WTC11 (cell line): ENCODE results near the gene HMX2. TPM values are rescaled to one million over a fixed set of nuclear protein-coding genes. Genes with fewer than 3 reads are reported as not detected.

ENCODE experiments used
- ATAC-seq: fragments of 200-7000 bp; cut with Tn5 transposase; 2 replicates; pipeline ENCODE4 v1.10.0; 2021; ENCODE audit warnings: mild to moderate bottlenecking, moderate library complexity
- CTCF ChIA-PET: fragments of 300-600 bp; sonication (Branson Sonifier 250); formaldehyde crosslinking; loops from one replicate; lab custom pipeline; 2021; ENCODE audit warnings: antibody characterized with exemption; lab: Charles Lee
- POLR2A ChIA-PET: fragments of 350-600 bp; sonication (Branson Sonifier 250); formaldehyde crosslinking; loops from one replicate; lab custom pipeline; 2021; ENCODE audit warnings: antibody characterized with exemption; lab: Charles Lee
- DNase-seq: peaks from one replicate; pipeline ENCODE4 v3.0.0; 2021; ENCODE audit warnings: low spot score
- H3K27ac Mint-ChIP-seq: 2 replicates; pipeline ENCODE4 v1.8.0; 2021; ENCODE audit warnings: mixed read lengths
- H3K27me3 Mint-ChIP-seq: 2 replicates; pipeline ENCODE4 v1.8.0; 2021; ENCODE audit warnings: low read depth, mild to moderate bottlenecking, moderate library complexity, mixed read lengths
- H3K36me3 Mint-ChIP-seq: 2 replicates; pipeline ENCODE4 v1.8.0; 2021; ENCODE audit warnings: mixed read lengths
- H3K4me1 Mint-ChIP-seq: 2 replicates; pipeline ENCODE4 v1.8.0; 2022; ENCODE audit warnings: mixed read lengths
- H3K4me3 Mint-ChIP-seq: 2 replicates; pipeline ENCODE4 v1.8.0; 2021; ENCODE audit warnings: mild to moderate bottlenecking, moderate library complexity, mixed read lengths
- H3K9me3 Mint-ChIP-seq: 2 replicates; pipeline ENCODE4 v1.8.0; 2021; ENCODE audit warnings: mixed read lengths
- ESRRA ChIP-seq: sonication (generic); formaldehyde crosslinking; IDR thresholded peaks from 2 replicates; pipeline ENCODE4 v1.8.1; 2022; ENCODE audit warnings: mild to moderate bottlenecking, missing genetic modification reagents, borderline replicate concordance
- FOXP1 ChIP-seq: sonication (generic); formaldehyde crosslinking; IDR thresholded peaks from 2 replicates; pipeline ENCODE4 v1.8.0; 2022; ENCODE audit warnings: missing genetic modification reagents, mild to moderate bottlenecking, moderate library complexity, borderline replicate concordance
- HMGA2 ChIP-seq: fragments of 250-450 bp; sonication (Bioruptor Pico); IDR thresholded peaks from 2 replicates; pipeline ENCODE4 v1.4.0; 2021; ENCODE audit warnings: mild to moderate bottlenecking, moderate library complexity
- MYBL2 ChIP-seq: sonication (generic); formaldehyde crosslinking; IDR thresholded peaks from 2 replicates; pipeline ENCODE4 v1.8.1; 2023; ENCODE audit warnings: mild to moderate bottlenecking, moderate library complexity, missing genetic modification reagents
- NFATC4 ChIP-seq: fragments of 250-450 bp; sonication (Bioruptor Pico); IDR thresholded peaks from 2 replicates; pipeline ENCODE4 v1.9.0; 2021; ENCODE audit warnings: mild to moderate bottlenecking
- NFE2L1 ChIP-seq: sonication (generic); formaldehyde crosslinking; IDR thresholded peaks from 2 replicates; pipeline ENCODE4 v1.8.1; 2023; ENCODE audit warnings: missing genetic modification reagents
- OVOL2 ChIP-seq: fragments of 250-450 bp; sonication (Bioruptor Pico); IDR thresholded peaks from 2 replicates; pipeline ENCODE4 v1.9.0; 2021; ENCODE audit warnings: mild to moderate bottlenecking, borderline replicate concordance
- PRRX2 ChIP-seq: fragments of 250-450 bp; sonication (Bioruptor Pico); IDR thresholded peaks from 2 replicates; pipeline ENCODE4 v1.8.0; 2021; ENCODE audit warnings: mild to moderate bottlenecking
- SP1 ChIP-seq: sonication (generic); formaldehyde crosslinking; conservative IDR thresholded peaks from 2 replicates; pipeline ENCODE4 v1.8.1; 2022; ENCODE audit warnings: missing genetic modification reagents
- TEAD4 ChIP-seq: sonication (generic); formaldehyde crosslinking; IDR thresholded peaks from 2 replicates; pipeline ENCODE4 v1.8.0; 2022; ENCODE audit warnings: mild to moderate bottlenecking, missing genetic modification reagents
- ZBTB21 ChIP-seq: sonication (generic); formaldehyde crosslinking; IDR thresholded peaks from 2 replicates; pipeline ENCODE4 v1.8.1; 2023; ENCODE audit warnings: mild to moderate bottlenecking, missing genetic modification reagents, borderline replicate concordance
- total RNA-seq: library from RNA; stranded (reverse); gene quantifications from 3 replicates; pipeline ENCODE4 v1.2.3, GENCODE V29; 2021
- TF ChIP-seq, protein P1 (sequence below): sonication (generic); formaldehyde crosslinking; IDR thresholded peaks from 2 replicates; pipeline ENCODE4 v1.8.1; 2023; ENCODE audit warnings: mild to moderate bottlenecking, missing genetic modification reagents, borderline replicate concordance
- TF ChIP-seq, protein P2 (sequence below): sonication (generic); formaldehyde crosslinking; IDR thresholded peaks from 2 replicates; pipeline ENCODE4 v1.8.0; 2023; ENCODE audit warnings: missing genetic modification reagents
- TF ChIP-seq, protein P3 (sequence below): sonication (generic); formaldehyde crosslinking; IDR thresholded peaks from 2 replicates; pipeline ENCODE4 v1.8.1; 2023; ENCODE audit warnings: mild to moderate bottlenecking, missing genetic modification reagents
- TF ChIP-seq, protein P4 (sequence below): fragments of 250-450 bp; sonication (Bioruptor Pico); IDR thresholded peaks from 2 replicates; pipeline ENCODE4 v1.9.0; 2021; ENCODE audit warnings: mild to moderate bottlenecking
- TF ChIP-seq, protein P5 (sequence below): sonication (generic); formaldehyde crosslinking; IDR thresholded peaks from 2 replicates; pipeline ENCODE4 v1.8.0; 2022; ENCODE audit warnings: mild to moderate bottlenecking, missing genetic modification reagents
- TF ChIP-seq, protein P6 (sequence below): sonication (generic); formaldehyde crosslinking; IDR thresholded peaks from 2 replicates; pipeline ENCODE4 v1.8.1; 2022; ENCODE audit warnings: mild to moderate bottlenecking, moderate library complexity, missing genetic modification reagents
- TF ChIP-seq, protein P7 (sequence below): sonication (generic); formaldehyde crosslinking; IDR thresholded peaks from 2 replicates; pipeline ENCODE4 v1.8.0; 2023; ENCODE audit warnings: missing genetic modification reagents, mild to moderate bottlenecking, borderline replicate concordance
- TF ChIP-seq, protein P8 (sequence below): sonication (generic); formaldehyde crosslinking; IDR thresholded peaks from 2 replicates; pipeline ENCODE4 v1.8.0; 2022; ENCODE audit warnings: mild to moderate bottlenecking, missing genetic modification reagents

The HMX2 gene
- total RNA-seq, 1 experiment from 2014 or later, result 0.59 TPM

DNA sequence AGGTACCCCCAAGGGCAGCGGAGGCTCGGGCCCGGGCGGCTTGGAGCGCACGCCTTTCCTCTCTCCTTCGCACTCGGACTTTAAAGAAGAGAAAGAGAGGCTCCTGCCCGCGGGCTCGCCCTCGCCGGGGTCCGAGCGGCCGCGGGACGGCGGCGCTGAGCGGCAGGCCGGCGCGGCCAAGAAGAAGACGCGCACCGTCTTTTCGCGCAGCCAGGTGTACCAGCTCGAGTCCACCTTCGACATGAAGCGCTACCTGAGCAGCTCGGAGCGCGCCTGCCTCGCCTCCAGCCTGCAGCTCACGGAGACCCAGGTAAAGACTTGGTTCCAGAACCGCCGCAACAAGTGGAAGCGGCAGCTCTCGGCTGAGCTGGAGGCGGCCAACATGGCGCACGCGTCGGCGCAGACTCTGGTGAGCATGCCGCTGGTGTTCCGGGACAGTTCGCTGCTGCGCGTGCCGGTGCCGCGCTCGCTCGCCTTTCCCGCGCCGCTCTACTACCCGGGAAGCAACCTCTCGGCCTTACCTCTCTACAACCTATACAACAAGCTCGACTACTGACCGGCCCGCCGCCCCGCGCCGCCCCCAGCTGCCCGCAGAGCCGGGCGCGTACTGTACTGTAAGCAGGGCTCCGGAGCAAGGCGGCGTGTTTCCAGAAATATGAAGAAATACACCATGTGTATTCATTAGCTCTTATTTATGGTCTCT, 1.8 kb downstream of the HMX2 start:
- Mint-ChIP-seq H3K27ac (no peak overlapping the region), H3K36me3 (no peaks in the 10 kb centered on the region), H3K4me1 (peaks cover 64% of the 10 kb centered on the region), H3K9me3 (no peaks in the 10 kb centered on the region), H3K27me3 (peaks cover 77% of the 10 kb centered on the region), H3K4me3 (peak overlapping the region; percentile 68)
- DNase-seq, result peak; percentile 55
- CTCF ChIA-PET, result interaction anchor here (1.1 to 6.1 kb wide), 5 partner anchors 10 to 231 kb away, joined by 3 to 43 read pairs (median 4); no protein-coding TSS in a partner anchor
- POLR2A ChIA-PET, result interaction anchor here (0.7 to 1.3 kb wide), 5 partner anchors 10 to 18 kb away, joined by 3 to 4 read pairs (median 3); no protein-coding TSS in a partner anchor
- ATAC-seq, result no peak
- TF ChIP-seq, protein P1, sequence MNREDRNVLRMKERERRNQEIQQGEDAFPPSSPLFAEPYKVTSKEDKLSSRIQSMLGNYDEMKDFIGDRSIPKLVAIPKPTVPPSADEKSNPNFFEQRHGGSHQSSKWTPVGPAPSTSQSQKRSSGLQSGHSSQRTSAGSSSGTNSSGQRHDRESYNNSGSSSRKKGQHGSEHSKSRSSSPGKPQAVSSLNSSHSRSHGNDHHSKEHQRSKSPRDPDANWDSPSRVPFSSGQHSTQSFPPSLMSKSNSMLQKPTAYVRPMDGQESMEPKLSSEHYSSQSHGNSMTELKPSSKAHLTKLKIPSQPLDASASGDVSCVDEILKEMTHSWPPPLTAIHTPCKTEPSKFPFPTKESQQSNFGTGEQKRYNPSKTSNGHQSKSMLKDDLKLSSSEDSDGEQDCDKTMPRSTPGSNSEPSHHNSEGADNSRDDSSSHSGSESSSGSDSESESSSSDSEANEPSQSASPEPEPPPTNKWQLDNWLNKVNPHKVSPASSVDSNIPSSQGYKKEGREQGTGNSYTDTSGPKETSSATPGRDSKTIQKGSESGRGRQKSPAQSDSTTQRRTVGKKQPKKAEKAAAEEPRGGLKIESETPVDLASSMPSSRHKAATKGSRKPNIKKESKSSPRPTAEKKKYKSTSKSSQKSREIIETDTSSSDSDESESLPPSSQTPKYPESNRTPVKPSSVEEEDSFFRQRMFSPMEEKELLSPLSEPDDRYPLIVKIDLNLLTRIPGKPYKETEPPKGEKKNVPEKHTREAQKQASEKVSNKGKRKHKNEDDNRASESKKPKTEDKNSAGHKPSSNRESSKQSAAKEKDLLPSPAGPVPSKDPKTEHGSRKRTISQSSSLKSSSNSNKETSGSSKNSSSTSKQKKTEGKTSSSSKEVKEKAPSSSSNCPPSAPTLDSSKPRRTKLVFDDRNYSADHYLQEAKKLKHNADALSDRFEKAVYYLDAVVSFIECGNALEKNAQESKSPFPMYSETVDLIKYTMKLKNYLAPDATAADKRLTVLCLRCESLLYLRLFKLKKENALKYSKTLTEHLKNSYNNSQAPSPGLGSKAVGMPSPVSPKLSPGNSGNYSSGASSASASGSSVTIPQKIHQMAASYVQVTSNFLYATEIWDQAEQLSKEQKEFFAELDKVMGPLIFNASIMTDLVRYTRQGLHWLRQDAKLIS, result no peak
- TF ChIP-seq ZBTB21 (CRISPR knock-in tag), result no peak
- TF ChIP-seq, protein P2, sequence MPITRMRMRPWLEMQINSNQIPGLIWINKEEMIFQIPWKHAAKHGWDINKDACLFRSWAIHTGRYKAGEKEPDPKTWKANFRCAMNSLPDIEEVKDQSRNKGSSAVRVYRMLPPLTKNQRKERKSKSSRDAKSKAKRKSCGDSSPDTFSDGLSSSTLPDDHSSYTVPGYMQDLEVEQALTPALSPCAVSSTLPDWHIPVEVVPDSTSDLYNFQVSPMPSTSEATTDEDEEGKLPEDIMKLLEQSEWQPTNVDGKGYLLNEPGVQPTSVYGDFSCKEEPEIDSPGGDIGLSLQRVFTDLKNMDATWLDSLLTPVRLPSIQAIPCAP (CRISPR knock-in tag), result no peak
- TF ChIP-seq, protein P3, sequence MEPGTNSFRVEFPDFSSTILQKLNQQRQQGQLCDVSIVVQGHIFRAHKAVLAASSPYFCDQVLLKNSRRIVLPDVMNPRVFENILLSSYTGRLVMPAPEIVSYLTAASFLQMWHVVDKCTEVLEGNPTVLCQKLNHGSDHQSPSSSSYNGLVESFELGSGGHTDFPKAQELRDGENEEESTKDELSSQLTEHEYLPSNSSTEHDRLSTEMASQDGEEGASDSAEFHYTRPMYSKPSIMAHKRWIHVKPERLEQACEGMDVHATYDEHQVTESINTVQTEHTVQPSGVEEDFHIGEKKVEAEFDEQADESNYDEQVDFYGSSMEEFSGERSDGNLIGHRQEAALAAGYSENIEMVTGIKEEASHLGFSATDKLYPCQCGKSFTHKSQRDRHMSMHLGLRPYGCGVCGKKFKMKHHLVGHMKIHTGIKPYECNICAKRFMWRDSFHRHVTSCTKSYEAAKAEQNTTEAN (CRISPR knock-in tag), result peak; percentile 53; the same call in 1 of the 2 replicates
- no peak; the same call in 1 of the 2 replicates for TF ChIP-seq ESRRA (CRISPR knock-in tag)
- TF ChIP-seq, protein P4, sequence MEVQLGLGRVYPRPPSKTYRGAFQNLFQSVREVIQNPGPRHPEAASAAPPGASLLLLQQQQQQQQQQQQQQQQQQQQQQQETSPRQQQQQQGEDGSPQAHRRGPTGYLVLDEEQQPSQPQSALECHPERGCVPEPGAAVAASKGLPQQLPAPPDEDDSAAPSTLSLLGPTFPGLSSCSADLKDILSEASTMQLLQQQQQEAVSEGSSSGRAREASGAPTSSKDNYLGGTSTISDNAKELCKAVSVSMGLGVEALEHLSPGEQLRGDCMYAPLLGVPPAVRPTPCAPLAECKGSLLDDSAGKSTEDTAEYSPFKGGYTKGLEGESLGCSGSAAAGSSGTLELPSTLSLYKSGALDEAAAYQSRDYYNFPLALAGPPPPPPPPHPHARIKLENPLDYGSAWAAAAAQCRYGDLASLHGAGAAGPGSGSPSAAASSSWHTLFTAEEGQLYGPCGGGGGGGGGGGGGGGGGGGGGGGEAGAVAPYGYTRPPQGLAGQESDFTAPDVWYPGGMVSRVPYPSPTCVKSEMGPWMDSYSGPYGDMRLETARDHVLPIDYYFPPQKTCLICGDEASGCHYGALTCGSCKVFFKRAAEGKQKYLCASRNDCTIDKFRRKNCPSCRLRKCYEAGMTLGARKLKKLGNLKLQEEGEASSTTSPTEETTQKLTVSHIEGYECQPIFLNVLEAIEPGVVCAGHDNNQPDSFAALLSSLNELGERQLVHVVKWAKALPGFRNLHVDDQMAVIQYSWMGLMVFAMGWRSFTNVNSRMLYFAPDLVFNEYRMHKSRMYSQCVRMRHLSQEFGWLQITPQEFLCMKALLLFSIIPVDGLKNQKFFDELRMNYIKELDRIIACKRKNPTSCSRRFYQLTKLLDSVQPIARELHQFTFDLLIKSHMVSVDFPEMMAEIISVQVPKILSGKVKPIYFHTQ, result no peak
- TF ChIP-seq OVOL2, result no peak
- TF ChIP-seq HMGA2 (CRISPR knock-in tag), result no peak
- TF ChIP-seq TEAD4, result peak; percentile 52; the same call in 1 of the 2 replicates
- TF ChIP-seq PRRX2 (CRISPR knock-in tag), result no peak
- TF ChIP-seq, protein P5, sequence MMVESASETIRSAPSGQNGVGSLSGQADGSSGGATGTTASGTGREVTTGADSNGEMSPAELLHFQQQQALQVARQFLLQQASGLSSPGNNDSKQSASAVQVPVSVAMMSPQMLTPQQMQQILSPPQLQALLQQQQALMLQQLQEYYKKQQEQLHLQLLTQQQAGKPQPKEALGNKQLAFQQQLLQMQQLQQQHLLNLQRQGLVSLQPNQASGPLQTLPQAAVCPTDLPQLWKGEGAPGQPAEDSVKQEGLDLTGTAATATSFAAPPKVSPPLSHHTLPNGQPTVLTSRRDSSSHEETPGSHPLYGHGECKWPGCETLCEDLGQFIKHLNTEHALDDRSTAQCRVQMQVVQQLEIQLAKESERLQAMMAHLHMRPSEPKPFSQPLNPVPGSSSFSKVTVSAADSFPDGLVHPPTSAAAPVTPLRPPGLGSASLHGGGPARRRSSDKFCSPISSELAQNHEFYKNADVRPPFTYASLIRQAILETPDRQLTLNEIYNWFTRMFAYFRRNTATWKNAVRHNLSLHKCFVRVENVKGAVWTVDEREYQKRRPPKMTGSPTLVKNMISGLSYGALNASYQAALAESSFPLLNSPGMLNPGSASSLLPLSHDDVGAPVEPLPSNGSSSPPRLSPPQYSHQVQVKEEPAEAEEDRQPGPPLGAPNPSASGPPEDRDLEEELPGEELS (CRISPR knock-in tag), result peak; percentile 77
- TF ChIP-seq, protein P6, sequence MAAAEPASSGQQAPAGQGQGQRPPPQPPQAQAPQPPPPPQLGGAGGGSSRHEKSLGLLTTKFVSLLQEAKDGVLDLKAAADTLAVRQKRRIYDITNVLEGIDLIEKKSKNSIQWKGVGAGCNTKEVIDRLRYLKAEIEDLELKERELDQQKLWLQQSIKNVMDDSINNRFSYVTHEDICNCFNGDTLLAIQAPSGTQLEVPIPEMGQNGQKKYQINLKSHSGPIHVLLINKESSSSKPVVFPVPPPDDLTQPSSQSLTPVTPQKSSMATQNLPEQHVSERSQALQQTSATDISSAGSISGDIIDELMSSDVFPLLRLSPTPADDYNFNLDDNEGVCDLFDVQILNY, result 0 out of 2 replicates have a peak, but pooled peaks have one; percentile 26
- peak; percentile 49; the same call in 1 of the 2 replicates for TF ChIP-seq FOXP1
- peak; percentile 69; the same call in 1 of the 2 replicates for TF ChIP-seq MYBL2 (CRISPR knock-in tag)
- no peak for TF ChIP-seq NFATC4 (CRISPR knock-in tag)
- TF ChIP-seq, protein P7, sequence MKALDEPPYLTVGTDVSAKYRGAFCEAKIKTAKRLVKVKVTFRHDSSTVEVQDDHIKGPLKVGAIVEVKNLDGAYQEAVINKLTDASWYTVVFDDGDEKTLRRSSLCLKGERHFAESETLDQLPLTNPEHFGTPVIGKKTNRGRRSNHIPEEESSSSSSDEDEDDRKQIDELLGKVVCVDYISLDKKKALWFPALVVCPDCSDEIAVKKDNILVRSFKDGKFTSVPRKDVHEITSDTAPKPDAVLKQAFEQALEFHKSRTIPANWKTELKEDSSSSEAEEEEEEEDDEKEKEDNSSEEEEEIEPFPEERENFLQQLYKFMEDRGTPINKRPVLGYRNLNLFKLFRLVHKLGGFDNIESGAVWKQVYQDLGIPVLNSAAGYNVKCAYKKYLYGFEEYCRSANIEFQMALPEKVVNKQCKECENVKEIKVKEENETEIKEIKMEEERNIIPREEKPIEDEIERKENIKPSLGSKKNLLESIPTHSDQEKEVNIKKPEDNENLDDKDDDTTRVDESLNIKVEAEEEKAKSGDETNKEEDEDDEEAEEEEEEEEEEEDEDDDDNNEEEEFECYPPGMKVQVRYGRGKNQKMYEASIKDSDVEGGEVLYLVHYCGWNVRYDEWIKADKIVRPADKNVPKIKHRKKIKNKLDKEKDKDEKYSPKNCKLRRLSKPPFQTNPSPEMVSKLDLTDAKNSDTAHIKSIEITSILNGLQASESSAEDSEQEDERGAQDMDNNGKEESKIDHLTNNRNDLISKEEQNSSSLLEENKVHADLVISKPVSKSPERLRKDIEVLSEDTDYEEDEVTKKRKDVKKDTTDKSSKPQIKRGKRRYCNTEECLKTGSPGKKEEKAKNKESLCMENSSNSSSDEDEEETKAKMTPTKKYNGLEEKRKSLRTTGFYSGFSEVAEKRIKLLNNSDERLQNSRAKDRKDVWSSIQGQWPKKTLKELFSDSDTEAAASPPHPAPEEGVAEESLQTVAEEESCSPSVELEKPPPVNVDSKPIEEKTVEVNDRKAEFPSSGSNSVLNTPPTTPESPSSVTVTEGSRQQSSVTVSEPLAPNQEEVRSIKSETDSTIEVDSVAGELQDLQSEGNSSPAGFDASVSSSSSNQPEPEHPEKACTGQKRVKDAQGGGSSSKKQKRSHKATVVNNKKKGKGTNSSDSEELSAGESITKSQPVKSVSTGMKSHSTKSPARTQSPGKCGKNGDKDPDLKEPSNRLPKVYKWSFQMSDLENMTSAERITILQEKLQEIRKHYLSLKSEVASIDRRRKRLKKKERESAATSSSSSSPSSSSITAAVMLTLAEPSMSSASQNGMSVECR (CRISPR knock-in tag), result 0 out of 2 replicates have a peak, but pooled peaks have one; percentile 59
- TF ChIP-seq NFE2L1 (CRISPR knock-in tag), result peak; percentile 65; the same call in 1 of the 2 replicates
- TF ChIP-seq SP1 (CRISPR knock-in tag), result no peak
- TF ChIP-seq, protein P8, sequence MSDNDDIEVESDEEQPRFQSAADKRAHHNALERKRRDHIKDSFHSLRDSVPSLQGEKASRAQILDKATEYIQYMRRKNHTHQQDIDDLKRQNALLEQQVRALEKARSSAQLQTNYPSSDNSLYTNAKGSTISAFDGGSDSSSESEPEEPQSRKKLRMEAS (CRISPR knock-in tag), result peak; percentile 45; the same call in 1 of the 2 replicates
